ENCODE measurements around the gene QRSL1. TPM values are rescaled to one million over a fixed set of nuclear protein-coding genes. Genes with fewer than 3 reads are reported as not detected.

QRSL1 gene
- total and polyA plus RNA-seq, 10 of the 15 experiments (the other 5 are each of a cell fraction or from before 2014, with no cell fraction given): 11.9 to 23.5 (median 15.5) TPM

DNA sequence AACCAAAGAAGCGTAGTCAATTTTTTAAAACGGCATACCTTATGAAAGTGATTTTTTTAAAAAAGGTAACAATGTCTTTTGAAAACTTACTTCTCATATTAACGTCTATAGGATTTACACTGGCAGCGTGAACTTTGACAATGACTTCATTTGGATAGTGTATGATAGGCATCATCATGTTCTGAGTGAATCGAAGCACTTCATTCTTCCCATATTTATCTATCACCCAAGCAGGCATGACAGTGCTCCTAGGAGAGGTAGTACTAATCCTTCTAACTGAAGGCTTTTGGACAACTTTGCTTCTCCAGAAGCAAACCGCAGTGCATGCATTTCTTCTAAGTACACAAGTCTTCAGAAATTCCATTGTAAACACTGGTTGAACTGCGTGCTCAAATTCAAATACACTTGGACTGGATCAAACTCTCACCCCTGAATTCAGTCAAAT, 698 bp upstream of the QRSL1 start:
- peaks cover 43% of the 10 kb centered on the region for H3K79me2 ChIP-seq (ENCODE audit: control insufficient read depth, insufficient read depth, low read length)
- H3K27ac ChIP-seq (ENCODE audit: control insufficient read depth, insufficient read depth): peak overlapping the region; percentile 81
- H3K4me3 ChIP-seq: peak overlapping the region; percentile 95
- intact Hi-C loops (cut with micrococcal nuclease; ENCODE audit: unreplicated experiment): loop anchor here (2.0 kb wide), 2 partner anchors 16 to 108 kb away; no protein-coding TSS in a partner anchor
- peak; percentile 4 for ATAC-seq
- no peaks in the 10 kb centered on the region for H3K9me3 ChIP-seq (replicated peaks; ENCODE audit: control insufficient read depth, insufficient read depth, low read length)
- no peak for FAIRE-seq
- ChIA-PET SMC1A (ENCODE audit: uncharacterized antibody, unreplicated experiment) (interaction anchor here (0.6 to 1.8 kb wide), 9 partner anchors 9 to 1338 kb away, joined by 3 to 12 read pairs (median 5); no protein-coding TSS in a partner anchor), POLR2A (interaction anchor here (0.7 to 2.8 kb wide), 4 partner anchors 8 to 12 kb away, joined by 3 to 10 read pairs (median 4); no protein-coding TSS in a partner anchor), RAD21 (ENCODE audit: unreplicated experiment) (interaction anchor here (1.0 to 1.4 kb wide), 5 partner anchors 9 to 351 kb away, joined by 3 read pairs; no protein-coding TSS in a partner anchor), CTCF (interaction anchor here (0.8 to 2.3 kb wide), 6 partner anchors 8 to 351 kb away, joined by 3 to 7 read pairs (median 4); no protein-coding TSS in a partner anchor)
- in situ Hi-C loops (cut with MboI): no loop called here
- peak overlapping the region; percentile 71 for H3K4me2 ChIP-seq (ENCODE audit: control insufficient read depth, insufficient read depth)
- DNase-seq (ENCODE audit: low read depth, low spot score): no peak
- no TSS peak for BruUV-seq (replicated peaks)
- WGBS (ENCODE audit: insufficient coverage, insufficient replicate concordance, low lambda C conversion rate, missing lambda C conversion rate): under 1% methylated on average over 7 of the region's 7 CpGs
- peak overlapping the region; percentile 65 for H2AFZ ChIP-seq (ENCODE audit: control insufficient read depth, low read depth, low read length)
- peaks cover 16% of the 10 kb centered on the region; the same call in 1 of the 2 replicates for H3K4me1 ChIP-seq (ENCODE audit: control insufficient read depth, insufficient read depth, low read length)
- peak overlapping the region; percentile 86 for H3K9ac ChIP-seq (ENCODE audit: control insufficient read depth, insufficient read depth, low read length)
- no peaks in the 10 kb centered on the region for H3K27me3 ChIP-seq (replicated peaks in 1 of 2; ENCODE audit: control insufficient read depth in 2 of 2, insufficient read depth in 2 of 2, low read length in 1 of 2)
- H3K36me3 ChIP-seq (ENCODE audit: control insufficient read depth in 2 of 2, insufficient read depth in 2 of 2, low read length in 1 of 2): no peaks in the 10 kb centered on the region
- H4K20me1 ChIP-seq (ENCODE audit: control insufficient read depth, insufficient read depth): no peaks in the 10 kb centered on the region
- TF ChIP-seq, protein P1, sequence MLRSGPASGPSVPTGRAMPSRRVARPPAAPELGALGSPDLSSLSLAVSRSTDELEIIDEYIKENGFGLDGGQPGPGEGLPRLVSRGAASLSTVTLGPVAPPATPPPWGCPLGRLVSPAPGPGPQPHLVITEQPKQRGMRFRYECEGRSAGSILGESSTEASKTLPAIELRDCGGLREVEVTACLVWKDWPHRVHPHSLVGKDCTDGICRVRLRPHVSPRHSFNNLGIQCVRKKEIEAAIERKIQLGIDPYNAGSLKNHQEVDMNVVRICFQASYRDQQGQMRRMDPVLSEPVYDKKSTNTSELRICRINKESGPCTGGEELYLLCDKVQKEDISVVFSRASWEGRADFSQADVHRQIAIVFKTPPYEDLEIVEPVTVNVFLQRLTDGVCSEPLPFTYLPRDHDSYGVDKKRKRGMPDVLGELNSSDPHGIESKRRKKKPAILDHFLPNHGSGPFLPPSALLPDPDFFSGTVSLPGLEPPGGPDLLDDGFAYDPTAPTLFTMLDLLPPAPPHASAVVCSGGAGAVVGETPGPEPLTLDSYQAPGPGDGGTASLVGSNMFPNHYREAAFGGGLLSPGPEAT (IDR thresholded peaks at IDR 0.05; ENCODE audit: low read depth): no peak
- TF ChIP-seq PML (IDR thresholded peaks at IDR 0.05; ENCODE audit: low read length): no peak

DNA sequence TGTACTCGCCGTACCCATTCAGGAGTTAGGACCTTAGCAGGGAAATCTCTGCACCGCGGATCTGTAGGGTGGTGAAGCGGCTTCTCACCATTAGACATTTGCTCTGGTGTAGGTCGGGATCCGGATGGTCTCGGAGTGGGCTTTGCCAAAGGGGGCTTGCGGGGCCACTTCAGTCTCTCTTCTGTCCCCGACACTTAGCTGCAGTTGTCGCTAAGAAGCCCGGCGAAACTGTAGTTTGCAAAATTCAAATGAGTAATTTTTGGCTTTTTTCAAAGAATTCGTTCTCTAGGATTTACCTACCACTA, 433 bp downstream of the QRSL1 start:
- BruUV-seq (replicated peaks): no TSS peak
- no peak for ATAC-seq
- TF ChIP-seq NFYB (IDR thresholded peaks at IDR 0.05; ENCODE audit: insufficient read depth, low read depth, low read length) (no peak), TCF3 (IDR thresholded peaks at IDR 0.05; ENCODE audit: borderline replicate concordance, insufficient read depth, low read depth, low read length) (no peak), SREBF2 (IDR thresholded peaks at IDR 0.05; ENCODE audit: low read length) (no peak), SIN3A (IDR thresholded peaks at IDR 0.05; ENCODE audit: low read depth, low read length) (no peak), ZNF274 (IDR thresholded peaks at IDR 0.05; ENCODE audit: insufficient read depth, insufficient read length) (no peak), SIX5 (IDR thresholded peaks at IDR 0.05; ENCODE audit: low read depth, low read length, severe bottlenecking) (no peak), NFXL1 (IDR thresholded peaks at IDR 0.05; ENCODE audit: borderline replicate concordance) (no peak), SMAD1 (IDR thresholded peaks at IDR 0.05; ENCODE audit: low read depth, partially characterized antibody) (no peak), SMC3 (IDR thresholded peaks at IDR 0.05; ENCODE audit: borderline replicate concordance, low read length) (no peak)
- TF ChIP-seq, protein P2, sequence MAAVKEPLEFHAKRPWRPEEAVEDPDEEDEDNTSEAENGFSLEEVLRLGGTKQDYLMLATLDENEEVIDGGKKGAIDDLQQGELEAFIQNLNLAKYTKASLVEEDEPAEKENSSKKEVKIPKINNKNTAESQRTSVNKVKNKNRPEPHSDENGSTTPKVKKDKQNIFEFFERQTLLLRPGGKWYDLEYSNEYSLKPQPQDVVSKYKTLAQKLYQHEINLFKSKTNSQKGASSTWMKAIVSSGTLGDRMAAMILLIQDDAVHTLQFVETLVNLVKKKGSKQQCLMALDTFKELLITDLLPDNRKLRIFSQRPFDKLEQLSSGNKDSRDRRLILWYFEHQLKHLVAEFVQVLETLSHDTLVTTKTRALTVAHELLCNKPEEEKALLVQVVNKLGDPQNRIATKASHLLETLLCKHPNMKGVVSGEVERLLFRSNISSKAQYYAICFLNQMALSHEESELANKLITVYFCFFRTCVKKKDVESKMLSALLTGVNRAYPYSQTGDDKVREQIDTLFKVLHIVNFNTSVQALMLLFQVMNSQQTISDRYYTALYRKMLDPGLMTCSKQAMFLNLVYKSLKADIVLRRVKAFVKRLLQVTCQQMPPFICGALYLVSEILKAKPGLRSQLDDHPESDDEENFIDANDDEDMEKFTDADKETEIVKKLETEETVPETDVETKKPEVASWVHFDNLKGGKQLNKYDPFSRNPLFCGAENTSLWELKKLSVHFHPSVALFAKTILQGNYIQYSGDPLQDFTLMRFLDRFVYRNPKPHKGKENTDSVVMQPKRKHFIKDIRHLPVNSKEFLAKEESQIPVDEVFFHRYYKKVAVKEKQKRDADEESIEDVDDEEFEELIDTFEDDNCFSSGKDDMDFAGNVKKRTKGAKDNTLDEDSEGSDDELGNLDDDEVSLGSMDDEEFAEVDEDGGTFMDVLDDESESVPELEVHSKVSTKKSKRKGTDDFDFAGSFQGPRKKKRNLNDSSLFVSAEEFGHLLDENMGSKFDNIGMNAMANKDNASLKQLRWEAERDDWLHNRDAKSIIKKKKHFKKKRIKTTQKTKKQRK (IDR thresholded peaks at IDR 0.05; ENCODE audit: low read depth, low read length): no peak

More for the DNA sequence above, 433 bp downstream of the QRSL1 start:
- Histone ChIP-seq H3K27me3 (replicated peaks in 1 of 2; ENCODE audit: control insufficient read depth in 2 of 2, insufficient read depth in 2 of 2, low read length in 1 of 2) (no peaks in the 10 kb centered on the region), H3K4me1 (ENCODE audit: control insufficient read depth, insufficient read depth, low read length) (peaks cover 16% of the 10 kb centered on the region; the same call in 1 of the 2 replicates), H3K27ac (ENCODE audit: control insufficient read depth, insufficient read depth) (peak overlapping the region; percentile 81), H3K4me2 (ENCODE audit: control insufficient read depth, insufficient read depth) (peak overlapping the region; percentile 36), H4K20me1 (ENCODE audit: control insufficient read depth, insufficient read depth) (no peaks in the 10 kb centered on the region), H3K36me3 (ENCODE audit: control insufficient read depth in 2 of 2, insufficient read depth in 2 of 2, low read length in 1 of 2) (no peaks in the 10 kb centered on the region), H3K9ac (ENCODE audit: control insufficient read depth, insufficient read depth, low read length) (peak overlapping the region; percentile 86), H3K9me3 (replicated peaks; ENCODE audit: control insufficient read depth, insufficient read depth, low read length) (no peaks in the 10 kb centered on the region), H3K4me3 (peak overlapping the region; percentile 95), H2AFZ (ENCODE audit: control insufficient read depth, low read depth, low read length) (peak overlapping the region; percentile 71), H3K79me2 (ENCODE audit: control insufficient read depth, insufficient read depth, low read length) (peaks cover 53% of the 10 kb centered on the region)
- in situ Hi-C loops (cut with MboI): no loop called here
- DNase-seq (ENCODE audit: low read depth, low spot score) (no peak), FAIRE-seq (no peak)
- RAD21 ChIA-PET (ENCODE audit: unreplicated experiment): interaction anchor here (1.2 to 1.3 kb wide), 2 partner anchors 37 to 350 kb away, joined by 3 read pairs; no protein-coding TSS in a partner anchor
- intact Hi-C loops (cut with micrococcal nuclease; ENCODE audit: unreplicated experiment): loop anchor here (2.0 to 5.0 kb wide), 3 partner anchors 17 to 217 kb away; no protein-coding TSS in a partner anchor
- CTCF ChIA-PET: interaction anchor here (0.7 to 1.7 kb wide), 4 partner anchors 9 to 17 kb away, joined by 3 to 5 read pairs (median 4); no protein-coding TSS in a partner anchor
- 2% methylated on average over 14 of the region's 14 CpGs for WGBS (ENCODE audit: insufficient coverage, insufficient replicate concordance, low lambda C conversion rate, missing lambda C conversion rate)
- SMC1A ChIA-PET (ENCODE audit: uncharacterized antibody, unreplicated experiment): interaction anchor here (0.9 to 1.3 kb wide), 6 partner anchors 9 to 215 kb away, joined by 3 to 6 read pairs (median 4); no protein-coding TSS in a partner anchor
- POLR2A ChIA-PET: interaction anchor here (1.3 kb wide), 1 partner anchor 19 kb away, joined by 3 read pairs; no protein-coding TSS in a partner anchor

All from GM12878 (cell line).